H1 (cell line): ENCODE results near the gene SYNPR.

Source experiments
- RBBP5 ChIP-seq: IDR thresholded peaks from 2 replicates; pipeline ENCODE4 v1.7.1; 2012; ENCODE audit warnings: low read depth, mild to moderate bottlenecking, inconsistent platforms, low read length, moderate library complexity, borderline replicate concordance
- RFX5 ChIP-seq: IDR thresholded peaks from 2 replicates; pipeline ENCODE4 v1.6.1; 2011; ENCODE audit warnings: low read depth, low read length, improper control_type of control experiment, borderline replicate concordance
- SP4 ChIP-seq: IDR thresholded peaks from 2 replicates; pipeline ENCODE4 v1.6.1; 2012; ENCODE audit warnings: low read length, inconsistent platforms

DNA sequence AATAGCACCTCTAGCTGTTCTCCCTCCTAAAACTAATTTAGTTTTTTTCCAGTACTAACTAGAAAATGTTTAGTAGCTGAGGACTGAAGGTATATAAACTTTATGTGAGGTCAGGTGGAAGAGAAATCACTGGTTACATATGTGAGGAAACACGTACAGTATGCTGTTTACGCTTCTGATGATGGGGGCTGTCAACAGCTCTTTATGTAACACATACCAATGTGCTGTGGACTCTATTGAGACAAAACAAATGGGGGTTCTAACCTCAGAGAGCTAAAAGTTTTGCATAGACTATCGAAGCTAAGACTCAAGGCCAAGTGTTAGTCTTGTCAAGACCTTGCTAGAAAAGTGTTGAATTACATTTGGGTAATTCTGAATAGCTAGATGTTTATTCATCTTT is 107.5 kb downstream of the SYNPR start:
- TF ChIP-seq RFX5 (no peak), RBBP5 (no peak), SP4 (no peak)
